Ascending aorta (tissue), 2 donors: Measurements from ENCODE around the gene CEP104. TPM values are rescaled to one million over a fixed set of nuclear protein-coding genes. Genes with fewer than 3 reads are reported as not detected.

Source experiments
- DNase-seq, 2 donors: peaks; one replicate each; pipeline ENCODE4 v3.0.0-alpha.2; 2019; ENCODE audit warnings: low spot score in 2 of 2
- H3K27ac ChIP-seq, 2 donors: fragments of 200-600 bp; sonication (generic); one replicate each; pipeline ENCODE4 v1.5.1; 2016 to 2017; ENCODE audit warnings: mild to moderate bottlenecking in 1 of 2
- H3K27me3 ChIP-seq: fragments of 200-600 bp; sonication (generic); one replicate; pipeline ENCODE4 v1.5.1; 2017
- H3K36me3 ChIP-seq, 2 donors: fragments of 200-600 bp; sonication (generic); one replicate each; pipeline ENCODE4 v1.5.1; 2016
- H3K4me1 ChIP-seq, 2 donors: fragments of 200-600 bp; sonication (generic); one replicate each; pipeline ENCODE4 v1.5.1; 2016 to 2017; ENCODE audit warnings: mild to moderate bottlenecking in 1 of 2
- H3K4me3 ChIP-seq, 2 donors: fragments of 200-600 bp; sonication (generic); one replicate each; pipeline ENCODE4 v1.5.1; 2016 to 2017; ENCODE audit warnings: mild to moderate bottlenecking in 1 of 2
- H3K9me3 ChIP-seq, 2 donors: fragments of 200-600 bp; sonication (generic); one replicate each; pipeline ENCODE4 v1.5.1; 2016
- CTCF ChIP-seq, 3 experiments: fragments of 200-600 bp in 2 of 3; fragments of 450-650 bp in 1 of 3; sonication (generic) in 2 of 3; IDR thresholded peaks; one replicate each; pipeline ENCODE4 v1.5.1; 2016 to 2019; ENCODE audit warnings: antibody characterized with exemption in 3 of 3, mild to moderate bottlenecking in 1 of 3, moderate library complexity in 1 of 3
- intact Hi-C: fragments of 100-400 bp; cut with DNase I; formaldehyde crosslinking; loops from one replicate; pipeline ENCODE4 v1.15.1; 2023
- total RNA-seq: library from RNA; depleted of rRNA; stranded (reverse); fragments of >200 nt; gene quantifications from one replicate; pipeline ENCODE4 v1.1.0, GENCODE V29; 2016

CEP104 gene
- total RNA-seq, 1 donor from 2014 or later: 93.6 TPM

GRCh38 chr1:3852091-3852490 lies 4.9 kb downstream of the CEP104 start:
- H3K36me3 ChIP-seq: peaks cover 15 to 34% of the 10 kb centered on the region in 2 donors

GRCh38 chr1:3851292-3851691 lies 5.7 kb downstream of the CEP104 start:
- H3K4me3 ChIP-seq: no peak overlapping the region
- DNase-seq: no peak

More at GRCh38 chr1:3852091-3852490, 4.9 kb downstream of the CEP104 start:
- H3K4me3 ChIP-seq: no peak overlapping the region
- TF ChIP-seq CTCF (IDR thresholded peaks at IDR 0.05): no peak
- H3K9me3 ChIP-seq: no peaks in the 10 kb centered on the region
- no peaks in the 10 kb centered on the region for H3K27me3 ChIP-seq
- H3K4me1 ChIP-seq: peaks cover 4 to 10% of the 10 kb centered on the region in 2 donors
- intact Hi-C loops: no loop called here
- no peak overlapping the region for H3K27ac ChIP-seq
- no peak for DNase-seq

GRCh38 chr1:3850857-3851256 lies 6.2 kb downstream of the CEP104 start:
- Histone ChIP-seq H3K4me1 (peaks cover 2 to 5% of the 10 kb centered on the region in 2 donors), H3K27me3 (no peaks in the 10 kb centered on the region), H3K4me3 (no peak overlapping the region), H3K36me3 (peaks cover 20 to 43% of the 10 kb centered on the region in 2 donors), H3K9me3 (no peaks in the 10 kb centered on the region), H3K27ac (no peak overlapping the region)
- TF ChIP-seq CTCF (IDR thresholded peaks at IDR 0.05): no peak
- intact Hi-C loops: no loop called here
- no peak for DNase-seq

More at GRCh38 chr1:3851292-3851691, 5.7 kb downstream of the CEP104 start:
- peaks cover 4 to 10% of the 10 kb centered on the region in 2 donors for H3K4me1 ChIP-seq
- H3K9me3 ChIP-seq: no peaks in the 10 kb centered on the region
- H3K36me3 ChIP-seq: peaks cover 20 to 39% of the 10 kb centered on the region in 2 donors
- TF ChIP-seq CTCF (IDR thresholded peaks at IDR 0.05): no peak
- no peak overlapping the region for H3K27ac ChIP-seq
- H3K27me3 ChIP-seq: no peaks in the 10 kb centered on the region
- intact Hi-C loops: no loop called here

GRCh38 chr1:3847081-3847480 lies 9.9 kb downstream of the CEP104 start:
- Histone ChIP-seq H3K9me3 (no peaks in the 10 kb centered on the region), H3K27me3 (no peaks in the 10 kb centered on the region), H3K4me3 (no peak overlapping the region), H3K36me3 (peaks cover 43 to 63% of the 10 kb centered on the region in 2 donors), H3K4me1 (no peaks in the 10 kb centered on the region), H3K27ac (no peak overlapping the region)
- DNase-seq: no peak
- no peak for TF ChIP-seq CTCF (IDR thresholded peaks at IDR 0.05)
- intact Hi-C loops: no loop called here

GRCh38 chr1:3846541-3846940 lies 10.5 kb downstream of the CEP104 start:
- H3K27ac ChIP-seq: no peak overlapping the region
- no peak for DNase-seq
- intact Hi-C loops: no loop called here
- H3K4me3 ChIP-seq: no peak overlapping the region
- H3K36me3 ChIP-seq: peaks cover 43 to 61% of the 10 kb centered on the region in 2 donors
- TF ChIP-seq CTCF (IDR thresholded peaks at IDR 0.05): no peak
- H3K9me3 ChIP-seq: no peaks in the 10 kb centered on the region
- no peaks in the 10 kb centered on the region for H3K27me3 ChIP-seq
- H3K4me1 ChIP-seq: no peaks in the 10 kb centered on the region

GRCh38 chr1:3842912-3843311 lies 14.1 kb downstream of the CEP104 start:
- no peak for DNase-seq

More at GRCh38 chr1:3842912-3843311, 14.1 kb downstream of the CEP104 start:
- no peak overlapping the region for H3K27ac ChIP-seq
- H3K9me3 ChIP-seq: peaks cover 0 to under 1% of the 10 kb centered on the region in 2 donors
- peaks cover 53 to 78% of the 10 kb centered on the region in 2 donors for H3K36me3 ChIP-seq
- H3K27me3 ChIP-seq: no peaks in the 10 kb centered on the region
- no peaks in the 10 kb centered on the region for H3K4me1 ChIP-seq
- H3K4me3 ChIP-seq: no peak overlapping the region
- intact Hi-C loops: no loop called here
- TF ChIP-seq CTCF (IDR thresholded peaks at IDR 0.05): no peak
